Suprapubic skin (tissue), 3 donors: Measurements from ENCODE around the gene DNAH17.

Source experiments
- POLR2AphosphoS5 ChIP-seq, 3 donors: sonication (generic); formaldehyde crosslinking; IDR thresholded peaks; one replicate each; pipeline ENCODE4 v1.6.1; 2017; ENCODE audit warnings: antibody characterized with exemption in 3 of 3
- TF ChIP-seq, protein P1 (sequence below), 2 donors: fragments of 200-600 bp in 1 of 2; fragments of 450-650 bp in 1 of 2; sonication (generic) in 1 of 2; IDR thresholded peaks; one replicate each; pipeline ENCODE4 v1.5.1; 2016 to 2019; ENCODE audit warnings: antibody characterized with exemption in 2 of 2, mild to moderate bottlenecking in 1 of 2, moderate library complexity in 1 of 2

DNA sequence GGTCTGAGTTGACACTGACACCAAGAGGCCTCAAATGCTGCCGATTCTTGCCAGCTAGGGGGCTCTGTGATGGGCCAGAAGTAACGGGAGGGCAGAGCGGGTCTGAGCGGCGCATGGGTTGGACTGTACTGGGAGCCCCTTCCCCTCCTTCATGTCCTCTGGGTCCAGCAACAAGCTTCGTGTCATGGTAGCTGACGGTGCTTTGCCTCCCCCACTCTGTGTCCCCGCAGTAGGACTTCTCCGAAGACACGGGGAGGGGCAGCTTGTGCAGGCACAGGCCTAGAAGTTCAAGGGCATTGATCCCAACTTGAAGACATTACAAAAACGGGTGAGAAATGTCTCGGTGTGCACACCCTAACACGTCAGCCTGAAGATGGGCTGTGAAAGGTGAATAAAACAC lies 39.8 kb upstream of the DNAH17 start:
- TF ChIP-seq, protein P1, sequence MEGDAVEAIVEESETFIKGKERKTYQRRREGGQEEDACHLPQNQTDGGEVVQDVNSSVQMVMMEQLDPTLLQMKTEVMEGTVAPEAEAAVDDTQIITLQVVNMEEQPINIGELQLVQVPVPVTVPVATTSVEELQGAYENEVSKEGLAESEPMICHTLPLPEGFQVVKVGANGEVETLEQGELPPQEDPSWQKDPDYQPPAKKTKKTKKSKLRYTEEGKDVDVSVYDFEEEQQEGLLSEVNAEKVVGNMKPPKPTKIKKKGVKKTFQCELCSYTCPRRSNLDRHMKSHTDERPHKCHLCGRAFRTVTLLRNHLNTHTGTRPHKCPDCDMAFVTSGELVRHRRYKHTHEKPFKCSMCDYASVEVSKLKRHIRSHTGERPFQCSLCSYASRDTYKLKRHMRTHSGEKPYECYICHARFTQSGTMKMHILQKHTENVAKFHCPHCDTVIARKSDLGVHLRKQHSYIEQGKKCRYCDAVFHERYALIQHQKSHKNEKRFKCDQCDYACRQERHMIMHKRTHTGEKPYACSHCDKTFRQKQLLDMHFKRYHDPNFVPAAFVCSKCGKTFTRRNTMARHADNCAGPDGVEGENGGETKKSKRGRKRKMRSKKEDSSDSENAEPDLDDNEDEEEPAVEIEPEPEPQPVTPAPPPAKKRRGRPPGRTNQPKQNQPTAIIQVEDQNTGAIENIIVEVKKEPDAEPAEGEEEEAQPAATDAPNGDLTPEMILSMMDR (IDR thresholded peaks at IDR 0.05): no peak
- no peak for TF ChIP-seq POLR2AphosphoS5 (IDR thresholded peaks at IDR 0.05)
